ENCODE results near the gene ZFHX3. TPM values are rescaled to one million over a fixed set of nuclear protein-coding genes. Genes with fewer than 3 reads are reported as not detected.

The ZFHX3 gene
- total and polyA plus RNA-seq, 9 of the 15 experiments (the other 6 are each of a cell fraction or from before 2014, with no cell fraction given): 0.01 to 0.23 (median 0.06) TPM; not detected in 4

DNA sequence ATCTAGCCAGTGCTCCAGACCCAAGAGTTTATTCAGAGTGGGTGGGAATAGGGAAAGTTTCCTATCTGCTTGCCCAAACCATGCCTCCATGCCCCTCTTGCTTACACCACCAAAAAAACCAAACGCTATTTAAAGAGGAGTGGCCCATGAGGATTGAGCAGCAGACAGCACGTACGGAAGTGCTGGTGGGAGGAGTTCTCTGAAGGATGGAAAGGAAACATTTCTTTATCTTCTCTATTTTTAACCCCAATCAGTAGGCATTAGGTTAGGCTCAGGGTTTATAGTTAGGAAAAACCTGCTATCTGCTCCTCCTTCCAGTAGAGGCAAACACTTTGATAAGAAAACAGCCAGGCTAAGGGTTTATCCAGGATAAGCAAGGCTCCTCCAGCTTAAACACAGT is 235.3 kb downstream of the ZFHX3 start:
- 6% methylated on average over 3 of the region's 3 CpGs for whole genome bisulfite sequencing (ENCODE audit: insufficient coverage, low coverage, missing lambda C conversion rate)
- in situ Hi-C loops (cut with MboI): no loop called here

GRCh38 chr16:72811876-72812275 is 236.1 kb downstream of the ZFHX3 start:
- ATAC-seq: no peak
- H3K36me3 ChIP-seq (ENCODE audit: control insufficient read depth, insufficient read depth, low read length): no peaks in the 10 kb centered on the region

More for the DNA sequence above, 235.3 kb downstream of the ZFHX3 start:
- FAIRE-seq: no peak
- ChIA-PET POLR2A (no interaction called here), CTCF (ENCODE audit: low intra/inter-chr PET ratio) (no interaction called here)
- Histone ChIP-seq H3K27ac (ENCODE audit: extremely low read depth, low read depth, low read length) (no peak overlapping the region), H3K79me2 (ENCODE audit: control insufficient read depth, insufficient read depth, low read length) (no peaks in the 10 kb centered on the region), H3K9ac (ENCODE audit: insufficient read depth in 1 of 2, low read depth in 2 of 2, low read length in 2 of 2) (no peak overlapping the region), H3K9me3 (replicated peaks; ENCODE audit: control insufficient read depth, insufficient read depth, low read depth, low read length) (no peaks in the 10 kb centered on the region), H3K4me2 (ENCODE audit: insufficient read depth, low read length) (no peak overlapping the region; the same call in 1 of the 2 replicates), H3K27me3 (ENCODE audit: control insufficient read depth in 2 of 2, insufficient read depth in 2 of 2, low read length in 2 of 2) (peaks cover 4% of the 10 kb centered on the region in 2 experiments; a peak in 2 of 5 replicates), H3K4me3 (no peak overlapping the region), H4K20me1 (replicated peaks; ENCODE audit: control insufficient read depth, insufficient read depth, low read length) (no peaks in the 10 kb centered on the region; the same call in 1 of the 2 replicates), H2AFZ (ENCODE audit: low read depth, low read length) (no peak overlapping the region), H3K9me1 (ENCODE audit: control insufficient read depth, insufficient read depth, low read length) (no peaks in the 10 kb centered on the region), H3K4me1 (replicated peaks in 1 of 2; ENCODE audit: control insufficient read depth in 2 of 2, insufficient read depth in 2 of 2, low read length in 2 of 2) (peaks cover 0 to 5% of the 10 kb centered on the region in 2 experiments; a peak in 3 of 5 replicates), H3K36me3 (ENCODE audit: control insufficient read depth, insufficient read depth, low read length) (no peaks in the 10 kb centered on the region)
- no peak for DNase-seq (ENCODE audit: extremely low read depth in 1 of 4, low spot score in 3 of 4)
- TF ChIP-seq HLTF (IDR thresholded peaks at IDR 0.05): no peak
- no peak for TF ChIP-seq MLX (CRISPR knock-in tag; conservative IDR thresholded peaks at IDR 0.05)
- no peak for TF ChIP-seq ESRRA (IDR thresholded peaks at IDR 0.05; ENCODE audit: borderline replicate concordance, low read depth)
- intact Hi-C loops (cut with micrococcal nuclease): no loop called here
- BruUV-seq (replicated peaks): no TSS peak
- ATAC-seq: no peak

More at GRCh38 chr16:72811876-72812275, 236.1 kb downstream of the ZFHX3 start:
- Histone ChIP-seq H3K4me3 (no peak overlapping the region), H4K20me1 (replicated peaks; ENCODE audit: control insufficient read depth, insufficient read depth, low read length) (no peaks in the 10 kb centered on the region; the same call in 1 of the 2 replicates), H3K9me3 (replicated peaks; ENCODE audit: control insufficient read depth, insufficient read depth, low read depth, low read length) (no peaks in the 10 kb centered on the region), H3K79me2 (ENCODE audit: control insufficient read depth, insufficient read depth, low read length) (no peaks in the 10 kb centered on the region), H3K9ac (ENCODE audit: insufficient read depth in 1 of 2, low read depth in 2 of 2, low read length in 2 of 2) (no peak overlapping the region), H3K27ac (ENCODE audit: extremely low read depth, low read depth, low read length) (no peak overlapping the region), H3K9me1 (ENCODE audit: control insufficient read depth, insufficient read depth, low read length) (no peaks in the 10 kb centered on the region), H2AFZ (ENCODE audit: low read depth, low read length) (no peak overlapping the region), H3K4me1 (replicated peaks in 1 of 2; ENCODE audit: control insufficient read depth in 2 of 2, insufficient read depth in 2 of 2, low read length in 2 of 2) (peaks cover 0 to 5% of the 10 kb centered on the region in 2 experiments; a peak in 3 of 5 replicates), H3K27me3 (ENCODE audit: control insufficient read depth in 2 of 2, insufficient read depth in 2 of 2, low read length in 2 of 2) (peaks cover 0 to 2% of the 10 kb centered on the region in 2 experiments; a peak in 2 of 5 replicates), H3K4me2 (ENCODE audit: insufficient read depth, low read length) (no peak overlapping the region)
- POLR2A ChIA-PET: no interaction called here
- no peak for FAIRE-seq
- 9% methylated on average over 6 of the region's 6 CpGs for WGBS (ENCODE audit: insufficient coverage, low coverage, missing lambda C conversion rate)
- intact Hi-C loops (cut with micrococcal nuclease): no loop called here
- no TSS peak for BruUV-seq (replicated peaks)
- in situ Hi-C loops (cut with MboI): no loop called here
- no peak for DNase-seq (ENCODE audit: extremely low read depth in 1 of 4, low spot score in 3 of 4)
- CTCF ChIA-PET (ENCODE audit: low intra/inter-chr PET ratio): no interaction called here
- TF ChIP-seq, protein P1, sequence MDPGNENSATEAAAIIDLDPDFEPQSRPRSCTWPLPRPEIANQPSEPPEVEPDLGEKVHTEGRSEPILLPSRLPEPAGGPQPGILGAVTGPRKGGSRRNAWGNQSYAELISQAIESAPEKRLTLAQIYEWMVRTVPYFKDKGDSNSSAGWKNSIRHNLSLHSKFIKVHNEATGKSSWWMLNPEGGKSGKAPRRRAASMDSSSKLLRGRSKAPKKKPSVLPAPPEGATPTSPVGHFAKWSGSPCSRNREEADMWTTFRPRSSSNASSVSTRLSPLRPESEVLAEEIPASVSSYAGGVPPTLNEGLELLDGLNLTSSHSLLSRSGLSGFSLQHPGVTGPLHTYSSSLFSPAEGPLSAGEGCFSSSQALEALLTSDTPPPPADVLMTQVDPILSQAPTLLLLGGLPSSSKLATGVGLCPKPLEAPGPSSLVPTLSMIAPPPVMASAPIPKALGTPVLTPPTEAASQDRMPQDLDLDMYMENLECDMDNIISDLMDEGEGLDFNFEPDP (CRISPR knock-in tag; IDR thresholded peaks at IDR 0.05): no peak
- TF ChIP-seq POLR2A (conservative IDR thresholded peaks at IDR 0.05) (no peak), CHD2 (IDR thresholded peaks at IDR 0.05; ENCODE audit: low read depth, low read length) (no peak), PCBP2 (IDR thresholded peaks at IDR 0.05; ENCODE audit: low read depth, low read length, poor library complexity, severe bottlenecking) (no peak), DDX20 (tag; IDR thresholded peaks at IDR 0.05; ENCODE audit: low read depth) (no peak), SAFB2 (IDR thresholded peaks at IDR 0.05; ENCODE audit: borderline replicate concordance, low read depth, low read length, severe bottlenecking) (no peak), ZNF124 (CRISPR knock-in tag; IDR thresholded peaks at IDR 0.05) (no peak)

Measured in K562 (cell line).